GM19397 (cell line): ENCODE data around the gene UNC5B.
"Not testable (repeated sequence)": the region's sequence is repeated elsewhere in the genome, so short reads cannot be mapped to it uniquely, and the experiment has no call there.

Source experiments
- ATAC-seq: cut with Tn5 transposase; IDR thresholded peaks from one replicate; pipeline ENCODE4 v1.9.1; 2021; ENCODE audit warnings: mild to moderate bottlenecking, moderate library complexity; ENCODE audit not compliant: unreplicated experiment

Gene UNC5B

GRCh38 chr10:71294856-71295255 is 82.5 kb downstream of the UNC5B start:
- no peak for ATAC-seq

GRCh38 chr10:71295641-71296040 is 83.3 kb downstream of the UNC5B start:
- ATAC-seq, result no peak

GRCh38 chr10:71296086-71296485 is 83.7 kb downstream of the UNC5B start:
- ATAC-seq, result no peak

GRCh38 chr10:71296811-71297210 is 84.4 kb downstream of the UNC5B start:
- not testable (repeated sequence) for ATAC-seq

GRCh38 chr10:71297343-71297742 is 85.0 kb downstream of the UNC5B start:
- ATAC-seq, result no peak

- no peak for ATAC-seq
Observed at GRCh38 chr10:71299071-71299785, 86.9 kb downstream of the UNC5B start.

- ATAC-seq, result no peak
Observed at GRCh38 chr10:71300555-71301370, 88.4 kb downstream of the UNC5B start.

GRCh38 chr10:71301371-71301916 is 89.1 kb downstream of the UNC5B start:
- no peak for ATAC-seq

GRCh38 chr10:71302451-71302850 is 90.1 kb downstream of the UNC5B start:
- ATAC-seq, result no peak

GRCh38 chr10:71302874-71303568 is 90.7 kb downstream of the UNC5B start:
- no peak for ATAC-seq

GRCh38 chr10:71303569-71303907 is 91.2 kb downstream of the UNC5B start:
- no peak for ATAC-seq

- no peak for ATAC-seq
Observed at GRCh38 chr10:71304914-71305313, 92.5 kb downstream of the UNC5B start.

GRCh38 chr10:71306979-71307378 is 94.6 kb downstream of the UNC5B start:
- no peak for ATAC-seq

- no peak for ATAC-seq
Observed at GRCh38 chr10:71307469-71308085, 95.2 kb downstream of the UNC5B start.

- ATAC-seq, result no peak
Observed at GRCh38 chr10:71308244-71308643, 95.9 kb downstream of the UNC5B start.

- ATAC-seq, result no peak
Observed at GRCh38 chr10:71308985-71309384, 96.6 kb downstream of the UNC5B start.

GRCh38 chr10:71309919-71310318 is 97.5 kb downstream of the UNC5B start:
- no peak for ATAC-seq

- ATAC-seq, result no peak
Observed at GRCh38 chr10:71312220-71312619, 99.8 kb downstream of the UNC5B start.

GRCh38 chr10:71312811-71313789 is 100.7 kb downstream of the UNC5B start:
- no peak for ATAC-seq
